HUES48 (cell line): ENCODE results near the gene ELF2.
"Not testable (repeated sequence)": the region's sequence is repeated elsewhere in the genome, so short reads cannot be mapped to it uniquely, and the experiment has no call there.

Source experiments
- H3K27ac ChIP-seq: one replicate; pipeline ENCODE4 v1.7.0; 2013; ENCODE audit warnings: low read depth, low read length, inconsistent platforms
- H3K27me3 ChIP-seq: 2 replicates; pipeline ENCODE4 v1.6.1; 2013; ENCODE audit warnings: mild to moderate bottlenecking, low read length; ENCODE audit not compliant: control insufficient read depth, insufficient read depth
- H3K36me3 ChIP-seq: 2 replicates; pipeline ENCODE4 v1.6.1; 2013; ENCODE audit warnings: low read length; ENCODE audit not compliant: control insufficient read depth, insufficient read depth
- H3K4me1 ChIP-seq: 2 replicates; pipeline ENCODE4 v1.6.1; 2013; ENCODE audit warnings: mild to moderate bottlenecking, low read length; ENCODE audit not compliant: control insufficient read depth, insufficient read depth
- H3K4me3 ChIP-seq: 2 replicates; pipeline ENCODE4 v1.5.1; 2013; ENCODE audit warnings: mild to moderate bottlenecking, low read depth, low read length
- H3K9ac ChIP-seq: 2 replicates; pipeline ENCODE4 v1.6.1; 2013; ENCODE audit warnings: mild to moderate bottlenecking, low read depth, low read length, moderate library complexity
- H3K9me3 ChIP-seq: 2 replicates; pipeline ENCODE4 v1.6.1; 2013; ENCODE audit warnings: low read length; ENCODE audit not compliant: control insufficient read depth, insufficient read depth

Gene ELF2

DNA sequence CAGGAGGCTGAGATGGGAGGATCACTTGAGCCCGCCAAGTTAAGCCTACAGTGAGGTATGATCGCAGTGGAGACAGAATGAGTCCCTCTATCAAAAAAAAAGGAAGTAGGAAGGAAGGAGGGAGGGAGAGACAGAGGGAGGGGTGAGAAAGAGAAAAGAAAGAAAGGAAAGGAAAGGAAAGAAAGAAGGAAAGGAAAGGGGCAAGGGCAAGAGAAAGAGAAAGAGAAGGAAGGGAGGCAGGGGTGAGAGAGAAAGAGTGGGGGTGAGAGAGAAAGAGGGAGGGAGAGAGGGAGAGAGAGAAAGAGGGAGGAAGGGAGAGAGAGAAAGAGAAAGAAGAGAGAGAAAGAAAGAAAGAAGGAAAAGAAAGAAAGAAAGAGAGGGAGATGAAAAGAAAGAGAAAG is 13.2 kb downstream of the ELF2 start:
- Histone ChIP-seq H3K9ac (no peak overlapping the region), H3K36me3 (no peaks in the 10 kb centered on the region), H3K27ac (no peak overlapping the region), H3K9me3 (no peaks in the 10 kb centered on the region), H3K4me3 (no peak overlapping the region), H3K27me3 (no peaks in the 10 kb centered on the region), H3K4me1 (peaks cover 33% of the 10 kb centered on the region)

DNA sequence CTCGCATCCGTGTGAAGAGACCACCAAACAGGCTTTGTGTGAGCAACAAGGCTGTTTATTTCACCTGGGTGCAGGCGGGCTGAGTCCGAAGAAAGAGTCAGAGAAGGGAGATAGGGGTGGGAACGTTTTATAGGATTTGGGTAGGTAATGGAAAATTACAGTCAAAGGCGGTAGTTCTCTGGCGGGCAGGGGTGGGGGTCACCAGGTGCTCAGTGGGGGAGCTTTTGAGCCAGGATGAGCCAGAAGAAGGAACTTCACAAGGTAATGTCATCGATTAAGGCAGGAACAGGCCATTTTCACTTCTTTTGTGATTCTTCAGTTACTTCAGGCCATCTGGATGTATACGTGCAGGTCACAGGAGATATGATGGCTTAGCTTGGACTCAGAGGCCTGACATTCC is 19.0 kb downstream of the ELF2 start:
- H3K27me3 ChIP-seq, H3K9ac ChIP-seq, H3K4me3 ChIP-seq, H3K36me3 ChIP-seq, H3K9me3 ChIP-seq: not testable (repeated sequence)
- Histone ChIP-seq H3K27ac (peak overlapping the region; percentile 86), H3K4me1 (peaks cover 63% of the 10 kb centered on the region)

GRCh38 chr4:139154952-139155557 is 22.0 kb downstream of the ELF2 start:
- no peaks in the 10 kb centered on the region for H3K36me3 ChIP-seq
- H3K4me3 ChIP-seq: peak overlapping the region; percentile 21; the same call in 1 of the 2 replicates
- no peaks in the 10 kb centered on the region for H3K27me3 ChIP-seq
- H3K9me3 ChIP-seq: no peaks in the 10 kb centered on the region
- peak overlapping the region; percentile 81; the same call in 1 of the 2 replicates for H3K9ac ChIP-seq
- peaks cover 57% of the 10 kb centered on the region for H3K4me1 ChIP-seq
- peak overlapping the region; percentile 95 for H3K27ac ChIP-seq

GRCh38 chr4:139154538-139154937 is 22.5 kb downstream of the ELF2 start:
- Histone ChIP-seq H3K9me3 (no peaks in the 10 kb centered on the region), H3K9ac (peak overlapping the region; percentile 81), H3K4me3 (peak overlapping the region; percentile 21; the same call in 1 of the 2 replicates), H3K27me3 (no peaks in the 10 kb centered on the region), H3K4me1 (peaks cover 53% of the 10 kb centered on the region), H3K27ac (peak overlapping the region; percentile 95), H3K36me3 (no peaks in the 10 kb centered on the region)

- Histone ChIP-seq H3K9ac (peak overlapping the region; percentile 81), H3K27ac (peak overlapping the region; percentile 95), H3K27me3 (no peaks in the 10 kb centered on the region), H3K36me3 (no peaks in the 10 kb centered on the region), H3K4me3 (peak overlapping the region; percentile 35), H3K9me3 (no peaks in the 10 kb centered on the region), H3K4me1 (peaks cover 50% of the 10 kb centered on the region)
Measured at GRCh38 chr4:139154134-139154421, 22.9 kb downstream of the ELF2 start.

- Histone ChIP-seq H3K9ac (peak overlapping the region; percentile 81), H3K36me3 (no peaks in the 10 kb centered on the region), H3K9me3 (no peaks in the 10 kb centered on the region), H3K27me3 (no peaks in the 10 kb centered on the region), H3K4me1 (peaks cover 46% of the 10 kb centered on the region), H3K4me3 (peak overlapping the region; percentile 35), H3K27ac (peak overlapping the region; percentile 95)
Measured at GRCh38 chr4:139153411-139154133, 23.4 kb downstream of the ELF2 start.

DNA sequence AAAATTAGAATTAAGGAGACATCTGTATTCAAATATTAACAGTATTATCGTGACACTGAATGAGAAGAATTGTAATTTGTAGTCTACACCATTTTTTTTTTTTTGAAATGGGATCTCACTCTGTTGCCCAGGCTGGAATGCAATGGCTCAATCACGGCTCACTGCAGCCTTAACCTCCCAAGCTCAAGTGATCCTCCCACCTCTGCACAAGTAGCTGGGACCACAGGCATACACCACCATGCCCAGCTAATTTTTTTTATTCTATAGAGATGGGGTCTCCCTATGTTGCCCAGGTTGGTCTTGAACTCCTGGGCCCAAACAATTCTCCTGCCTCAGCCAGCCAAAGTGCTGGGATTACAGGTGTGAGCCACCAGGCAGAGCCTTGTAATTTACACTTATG is 24.8 kb downstream of the ELF2 start:
- Histone ChIP-seq H3K9ac (no peak overlapping the region), H3K4me1 (peaks cover 39% of the 10 kb centered on the region), H3K9me3 (no peaks in the 10 kb centered on the region), H3K4me3 (no peak overlapping the region), H3K36me3 (no peaks in the 10 kb centered on the region), H3K27me3 (no peaks in the 10 kb centered on the region), H3K27ac (peak overlapping the region; percentile 95)

DNA sequence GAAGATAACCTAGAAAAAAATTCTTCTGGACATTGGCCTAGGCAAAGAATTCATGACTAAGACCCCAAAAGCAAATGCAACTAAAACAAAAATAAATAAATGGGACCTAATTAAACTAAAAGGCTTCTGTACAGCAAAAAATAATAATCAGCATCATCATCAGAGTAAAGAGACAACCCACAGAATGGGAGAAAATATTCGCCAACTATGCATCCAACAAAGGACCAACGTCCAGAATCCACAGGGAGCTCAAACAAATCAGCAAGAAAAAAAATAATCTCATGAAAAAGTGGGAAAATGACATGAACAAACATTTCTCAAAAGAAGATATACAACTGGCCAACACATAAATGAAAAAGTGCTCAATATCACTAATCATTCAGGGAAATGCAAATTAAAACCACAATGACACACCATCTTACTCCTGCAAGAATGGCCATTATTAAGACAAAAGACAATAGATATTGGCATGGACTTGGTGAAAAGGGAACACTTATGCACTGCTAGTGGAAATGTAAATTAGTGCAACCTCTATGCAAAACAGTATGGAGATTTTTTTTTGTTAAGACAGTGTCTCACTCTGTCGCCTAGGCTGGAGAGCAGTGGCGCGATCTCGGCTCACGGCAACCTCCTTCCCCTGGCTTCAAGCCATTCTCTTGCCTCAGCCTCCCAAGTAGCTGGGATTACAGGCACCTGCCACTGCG is 29.9 kb downstream of the ELF2 start:
- H3K9ac ChIP-seq: no peak overlapping the region
- peaks cover 39% of the 10 kb centered on the region for H3K4me1 ChIP-seq
- H3K36me3 ChIP-seq: no peaks in the 10 kb centered on the region
- no peak overlapping the region for H3K27ac ChIP-seq
- H3K27me3 ChIP-seq: no peaks in the 10 kb centered on the region
- no peak overlapping the region for H3K4me3 ChIP-seq
- no peaks in the 10 kb centered on the region for H3K9me3 ChIP-seq

GRCh38 chr4:139145552-139145932 is 31.5 kb downstream of the ELF2 start:
- Histone ChIP-seq H3K9ac (no peak overlapping the region), H3K27me3 (no peaks in the 10 kb centered on the region), H3K4me1 (peaks cover 40% of the 10 kb centered on the region), H3K36me3 (no peaks in the 10 kb centered on the region), H3K27ac (no peak overlapping the region), H3K9me3 (no peaks in the 10 kb centered on the region), H3K4me3 (no peak overlapping the region)

DNA sequence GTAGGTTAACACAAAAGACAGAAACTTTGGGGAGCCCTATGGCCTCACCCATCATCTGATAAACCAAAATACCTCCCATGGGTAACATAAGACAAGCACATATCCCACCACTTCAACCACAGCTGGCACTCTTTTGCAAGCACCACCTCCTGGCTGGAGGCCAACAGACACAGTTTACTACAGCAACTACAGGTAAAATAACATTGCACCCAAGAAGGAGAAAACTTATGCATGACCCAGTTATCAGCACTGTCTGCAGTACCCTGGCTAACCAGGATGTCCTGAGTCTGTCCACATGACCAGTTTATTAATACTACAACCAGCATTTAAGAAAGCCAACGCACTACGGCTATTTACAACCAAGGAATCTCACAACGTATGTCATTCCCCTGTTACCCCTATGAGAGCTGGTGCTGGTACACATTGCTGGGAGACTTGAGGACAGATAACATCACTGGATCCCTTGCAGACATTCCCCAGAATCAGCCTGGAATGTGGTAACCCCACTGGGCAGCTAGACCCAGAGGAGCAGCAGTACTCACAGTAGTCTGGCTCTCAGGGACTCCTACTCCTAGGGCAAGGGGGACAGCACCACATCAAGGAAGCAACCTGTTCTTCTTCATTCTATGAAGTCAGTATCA is 32.0 kb downstream of the ELF2 start:
- H3K27ac ChIP-seq: peak overlapping the region; percentile 46
- H3K9me3 ChIP-seq: no peaks in the 10 kb centered on the region
- no peaks in the 10 kb centered on the region for H3K27me3 ChIP-seq
- no peaks in the 10 kb centered on the region for H3K36me3 ChIP-seq
- H3K4me1 ChIP-seq: peaks cover 40% of the 10 kb centered on the region
- no peak overlapping the region for H3K4me3 ChIP-seq
- H3K9ac ChIP-seq: no peak overlapping the region
